ENCODE results near the gene RNF7.

Gene RNF7

DNA sequence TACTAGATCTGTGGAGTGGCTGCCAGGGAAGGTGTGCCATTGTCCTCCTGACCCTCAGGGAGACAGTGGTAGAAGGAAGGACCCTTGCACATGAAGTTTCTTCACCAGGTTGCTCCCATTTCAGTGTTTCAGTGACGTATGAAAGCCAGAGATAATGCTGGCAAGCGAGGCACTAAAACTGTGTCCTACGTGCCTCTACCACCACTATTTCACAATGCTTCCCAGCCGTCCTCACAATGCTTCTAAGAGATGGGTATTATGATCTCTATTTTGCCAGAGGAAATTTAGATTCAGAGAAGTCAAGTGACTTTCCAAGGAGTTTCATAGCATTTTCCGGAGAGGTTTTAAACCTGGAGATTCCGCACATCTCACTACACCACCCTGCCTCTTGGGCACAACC is 28.0 kb upstream of the RNF7 start:
- no peak for TF ChIP-seq CTCF (IDR thresholded peaks at IDR 0.05)

DNA sequence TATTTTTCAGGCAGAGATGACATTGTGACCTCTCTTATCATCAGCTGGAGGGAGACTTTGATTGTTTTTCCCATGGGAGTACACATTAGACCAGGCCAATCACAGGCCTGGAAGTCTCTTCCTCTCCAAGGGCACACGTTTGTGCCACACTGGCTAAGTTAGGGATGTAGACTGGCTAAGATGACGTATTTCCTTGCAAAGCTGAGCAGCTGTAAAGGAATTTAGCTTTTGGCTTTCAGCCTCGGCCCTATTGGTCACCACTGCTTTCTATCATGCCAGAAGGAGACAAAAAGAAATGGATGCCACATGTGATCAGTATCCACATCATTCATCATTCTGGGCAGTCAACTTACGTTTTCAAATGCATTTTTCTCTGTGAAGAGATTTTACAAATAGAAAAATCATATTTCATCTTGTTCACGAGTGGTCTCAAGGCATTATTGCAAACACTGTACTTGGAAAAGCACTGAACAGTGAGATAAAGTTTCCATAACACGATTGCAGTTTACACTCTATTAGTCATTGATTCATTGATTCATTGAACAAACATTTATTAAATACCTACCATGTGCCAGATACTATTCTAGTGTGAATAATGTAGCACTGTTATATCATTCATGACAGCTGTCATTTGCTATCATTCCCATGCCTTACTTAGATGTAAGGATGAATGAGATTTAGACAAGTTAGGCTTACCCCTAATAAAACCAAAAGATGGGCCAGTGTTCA is 27.0 kb upstream of the RNF7 start:
- TF ChIP-seq CTCF (IDR thresholded peaks at IDR 0.05) = no peak

GRCh38 chr3:141714671-141715070 is 23.4 kb upstream of the RNF7 start:
- TF ChIP-seq CTCF (IDR thresholded peaks at IDR 0.05) = no peak

DNA sequence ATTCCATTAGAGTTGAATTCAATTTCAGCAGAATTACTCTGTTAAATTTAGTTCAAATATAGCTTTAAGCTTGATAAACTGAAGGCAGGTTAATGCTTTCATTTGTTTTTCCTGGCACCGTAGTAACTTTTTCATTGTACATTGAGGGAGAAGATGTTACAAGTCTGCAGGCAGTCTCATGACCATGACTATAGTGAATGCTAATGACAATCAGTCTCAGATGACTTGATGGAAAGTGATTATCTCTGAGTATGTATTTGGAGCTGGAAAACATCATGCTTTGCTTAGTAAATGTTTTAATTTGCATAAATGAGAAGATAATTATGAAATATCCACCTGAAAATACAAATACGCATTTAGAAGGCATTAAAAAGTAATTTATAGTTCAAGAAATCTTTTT is 16.0 kb upstream of the RNF7 start:
- TF ChIP-seq CTCF (IDR thresholded peaks at IDR 0.05) = no peak

DNA sequence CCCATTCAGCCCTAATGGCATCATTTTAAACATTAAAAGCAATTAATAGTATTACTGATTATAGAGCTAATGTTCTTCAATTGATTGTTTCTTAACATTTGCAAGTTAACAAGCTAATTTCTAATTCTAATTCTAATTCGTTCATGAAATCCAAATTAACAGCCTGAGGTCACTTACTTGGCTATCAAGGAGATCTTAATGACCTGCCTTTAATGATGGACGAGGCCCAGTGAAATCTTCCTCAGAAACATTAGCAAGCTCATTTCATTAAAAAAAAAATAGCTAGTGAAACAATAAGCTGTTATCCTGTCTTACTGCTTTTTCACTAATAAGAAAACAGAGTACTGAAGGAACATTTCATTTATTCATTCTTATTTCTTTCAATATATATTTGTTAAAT is 15.4 kb upstream of the RNF7 start:
- TF ChIP-seq CTCF (IDR thresholded peaks at IDR 0.05) = no peak

- TF ChIP-seq CTCF (IDR thresholded peaks at IDR 0.05) = no peak
Observed at GRCh38 chr3:141723255-141723654, 14.8 kb upstream of the RNF7 start.

DNA sequence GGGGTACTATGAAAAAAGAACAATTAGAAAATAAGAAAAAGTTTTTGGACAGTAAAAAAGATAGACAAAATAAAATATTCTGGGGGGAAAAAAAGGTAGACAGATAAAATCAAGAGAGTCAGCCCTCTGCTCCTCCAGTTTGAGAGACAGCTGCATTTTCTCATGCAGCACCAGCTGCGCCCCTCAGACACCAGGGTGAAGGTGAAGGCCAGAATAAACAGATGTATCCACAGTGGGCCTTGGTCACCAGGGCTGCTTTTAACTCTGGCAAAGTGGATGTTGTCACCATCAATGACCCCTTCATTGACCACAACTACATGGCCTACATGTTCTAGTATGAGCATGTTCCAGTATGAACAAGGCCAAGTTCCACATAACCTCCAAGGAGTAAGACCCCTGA is 13.9 kb upstream of the RNF7 start:
- no peak for TF ChIP-seq CTCF (IDR thresholded peaks at IDR 0.05)

GRCh38 chr3:141725036-141725435 is 13.1 kb upstream of the RNF7 start:
- no peak for TF ChIP-seq CTCF (IDR thresholded peaks at IDR 0.05)

All from LNCAP (cell line).